Epithelial cell of esophagus (primary cell): ENCODE measurements around the gene CRELD1.

Source experiments
- DNase-seq: peaks from one replicate; pipeline ENCODE4 v3.0.0; 2010; ENCODE audit warnings: low read depth
- H3K4me3 ChIP-seq: 2 replicates; pipeline ENCODE4 v1.5.1; 2011; ENCODE audit warnings: mild to moderate bottlenecking, low read length, control low read depth
- CTCF ChIP-seq: IDR thresholded peaks from 2 replicates; pipeline ENCODE4 v1.5.1; 2011; ENCODE audit warnings: low read depth, mild to moderate bottlenecking, low read length, control low read depth, inconsistent platforms; ENCODE audit not compliant: insufficient read depth; ENCODE audit errors: missing control alignments

The CRELD1 gene

GRCh38 chr3:9942934-9943690, 9.5 kb downstream of the CRELD1 start:
- TF ChIP-seq CTCF: no peak
- H3K4me3 ChIP-seq: no peak overlapping the region
- no peak for DNase-seq

GRCh38 chr3:9944271-9944670, 10.6 kb downstream of the CRELD1 start:
- no peak overlapping the region for H3K4me3 ChIP-seq
- no peak for DNase-seq
- no peak for TF ChIP-seq CTCF

- no peak for TF ChIP-seq CTCF
- DNase-seq: no peak
- H3K4me3 ChIP-seq: peak overlapping the region; percentile 75
These were observed 11.7 kb downstream of the CRELD1 start for GRCh38 chr3:9945358-9945757.

GRCh38 chr3:9946112-9947024, 12.7 kb downstream of the CRELD1 start:
- peak overlapping the region; percentile 75 for H3K4me3 ChIP-seq
- peak; percentile 95 for DNase-seq
- peak; percentile 30 for TF ChIP-seq CTCF

- peak; percentile 86 for DNase-seq
- peak; percentile 40 for TF ChIP-seq CTCF
These were observed 13.7 kb downstream of the CRELD1 start for GRCh38 chr3:9947025-9947995.

GRCh38 chr3:9948586-9948985, 15.0 kb downstream of the CRELD1 start:
- no peak for TF ChIP-seq CTCF
- no peak overlapping the region for H3K4me3 ChIP-seq
- DNase-seq: no peak

More at GRCh38 chr3:9947025-9947995, 13.7 kb downstream of the CRELD1 start:
- H3K4me3 ChIP-seq: peak overlapping the region; percentile 75
